NCI-H226 (cell line): ENCODE results near the gene DAP3.
A peak's percentile ranks its signal among the peaks of the same experiment; 100 is the strongest.
"Not testable (repeated sequence)": the region's sequence is repeated elsewhere in the genome, so short reads cannot be mapped to it uniquely, and the experiment has no call there.

Experiments used
- DNase-seq: peaks from one replicate; pipeline ENCODE4 v3.0.0-alpha.2; 2015

The DAP3 gene

DNA sequence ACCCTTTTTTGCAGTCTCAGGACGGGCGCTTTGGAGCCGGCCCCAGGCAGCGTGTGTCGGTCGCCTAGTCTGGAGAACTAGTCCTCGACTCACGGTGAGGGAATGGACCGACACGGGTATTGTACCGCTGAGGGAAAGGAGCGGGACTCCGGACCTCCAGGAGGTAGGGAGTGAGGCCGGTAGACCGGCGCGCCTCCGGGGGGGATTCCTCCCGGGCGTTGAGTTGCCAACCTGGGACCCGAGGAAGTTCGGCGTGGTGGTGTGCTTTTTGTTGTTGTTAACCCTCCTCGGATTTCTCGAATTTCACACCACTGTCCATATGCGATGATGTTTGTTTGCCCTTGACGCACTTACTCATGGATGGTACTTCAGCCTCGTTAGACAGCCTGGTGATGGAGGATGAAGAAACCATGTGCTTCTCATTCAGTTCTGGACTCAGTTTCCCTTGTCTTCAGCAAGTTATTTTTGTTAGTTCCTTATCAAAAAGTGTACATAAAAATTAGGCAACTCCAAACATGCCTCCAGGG, at the start of gene DAP3:
Gene DAP3 (plus strand): TSS at position 11 of the 527 bp plus-strand sequence. CDS start 20,689 bp downstream, outside the sequence.
- DNase-seq, result not testable (repeated sequence)

- DNase-seq, result no peak
Measured at GRCh38 chr1:155640367-155640766, 48.5 kb upstream of the DAP3 start.

DNA sequence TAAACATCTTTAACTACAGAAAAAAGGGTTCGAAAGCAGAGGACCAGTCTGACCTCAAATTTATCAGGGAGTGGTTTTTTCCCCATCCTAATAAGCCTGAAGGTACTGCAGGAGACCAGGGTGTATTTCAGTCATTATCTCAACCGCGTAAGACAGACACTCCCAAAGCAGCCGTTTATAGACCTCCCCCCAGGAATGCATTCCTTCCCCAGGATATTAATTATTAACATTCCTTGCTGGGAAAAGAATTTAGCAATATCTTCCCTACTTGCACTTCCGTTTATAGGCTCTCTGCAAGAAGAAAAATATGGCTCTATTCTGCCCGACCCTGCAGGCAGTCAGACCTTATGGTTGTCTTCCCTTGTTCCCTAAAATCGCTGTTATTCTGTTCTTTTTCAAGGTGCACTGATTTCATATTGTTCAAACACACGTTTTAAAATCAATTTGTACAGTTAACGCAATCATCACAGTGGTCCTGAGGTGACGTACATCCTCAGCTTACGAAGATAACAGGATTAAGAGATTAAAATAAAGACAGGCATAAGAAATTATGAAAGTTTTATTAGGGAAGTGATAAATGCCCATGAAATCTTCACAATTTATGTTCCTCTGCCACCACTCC, 46.2 kb upstream of the DAP3 start:
- not testable (repeated sequence) for DNase-seq

GRCh38 chr1:155643230-155643629, 45.7 kb upstream of the DAP3 start:
- no peak for DNase-seq

- DNase-seq, result no peak
Measured at GRCh38 chr1:155645034-155645598, 43.8 kb upstream of the DAP3 start.

GRCh38 chr1:155645648-155646047, 43.2 kb upstream of the DAP3 start:
- DNase-seq, result no peak

- DNase-seq, result no peak
Measured at GRCh38 chr1:155646307-155646706, 42.6 kb upstream of the DAP3 start.

DNA sequence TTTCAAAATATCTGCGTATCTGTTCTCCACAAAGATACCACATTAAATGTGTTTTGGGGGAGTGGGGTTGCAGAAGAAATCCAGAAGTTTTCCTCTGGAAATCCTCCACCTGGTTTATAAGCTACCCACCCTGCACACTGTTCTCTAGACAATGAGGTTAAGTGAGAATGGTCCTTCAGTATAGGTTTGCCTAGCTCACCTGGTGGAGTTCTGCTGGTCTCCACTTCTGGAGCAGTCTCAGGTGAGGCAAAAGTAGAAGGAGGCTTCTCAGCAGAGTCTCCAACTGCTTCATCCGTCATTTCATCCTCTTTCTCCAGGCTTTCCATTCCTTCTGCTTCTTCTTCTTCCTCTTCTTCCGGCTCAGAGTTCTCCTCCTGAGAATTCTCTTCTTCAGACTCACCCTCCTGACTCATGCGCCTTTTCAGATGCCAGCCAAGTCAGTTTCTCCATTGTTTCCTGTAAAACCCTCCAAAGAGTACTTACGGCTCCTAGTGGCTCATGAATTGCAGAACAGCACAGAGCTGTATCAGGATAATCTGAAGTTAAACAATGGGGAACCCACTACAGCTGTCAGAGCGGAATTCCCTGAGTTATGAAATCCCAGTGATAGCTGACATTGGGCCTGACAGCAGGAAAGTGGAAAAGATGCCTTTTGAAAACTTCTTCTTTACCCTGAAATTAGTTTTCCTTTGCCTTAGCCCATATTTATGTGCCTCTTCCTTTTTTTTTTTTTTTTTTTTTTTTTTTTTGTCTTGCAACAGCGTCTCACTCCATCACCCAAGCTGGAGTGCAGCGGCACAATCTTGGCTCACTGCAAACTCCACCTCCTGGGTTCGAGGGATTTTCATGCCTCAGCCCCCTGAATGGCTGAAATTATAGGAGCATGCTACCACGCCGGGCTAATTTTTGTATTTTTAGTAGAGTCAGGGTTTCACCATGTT, 40.4 kb upstream of the DAP3 start:
- peak; percentile 83 for DNase-seq

GRCh38 chr1:155649676-155650075, 39.2 kb upstream of the DAP3 start:
- no peak for DNase-seq

GRCh38 chr1:155650231-155650757, 38.6 kb upstream of the DAP3 start:
- no peak for DNase-seq

DNA sequence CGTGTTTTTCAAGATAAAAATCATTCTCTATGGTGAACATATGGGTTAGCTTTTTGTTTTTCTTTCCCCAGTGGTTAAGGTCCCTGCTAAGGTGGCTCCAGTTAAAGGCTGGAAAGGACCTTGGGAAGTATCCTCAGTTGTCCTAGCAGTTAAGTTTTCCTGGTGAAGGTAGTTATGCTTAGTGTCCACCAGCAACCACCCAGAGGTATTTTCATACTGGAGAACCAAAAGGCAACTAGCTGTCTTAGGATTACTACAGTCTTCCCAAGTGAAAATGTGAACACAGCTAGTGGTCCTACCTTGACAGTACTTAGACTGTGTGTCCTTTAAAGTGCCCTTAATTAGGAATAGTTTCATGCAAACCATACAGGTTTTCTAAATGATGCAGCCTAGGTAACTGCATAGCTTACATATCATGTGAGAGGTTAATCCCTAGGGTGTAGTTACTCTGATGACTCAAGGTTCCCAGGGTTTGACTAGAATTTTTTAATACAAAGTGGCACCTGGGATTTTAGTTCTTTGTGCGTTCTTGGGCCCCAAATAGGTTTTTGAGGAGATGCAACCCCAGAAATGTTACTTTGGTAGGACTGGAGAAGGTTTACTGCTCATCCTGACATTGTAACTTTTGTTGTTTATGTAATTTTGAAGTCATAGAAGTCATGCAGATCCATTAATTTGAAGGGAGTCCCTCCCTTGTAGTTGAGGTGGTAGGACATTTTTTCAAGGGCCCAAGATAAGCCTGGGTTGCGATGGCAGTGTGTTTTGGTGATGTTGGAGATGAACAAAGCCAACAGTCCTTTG, 36.8 kb upstream of the DAP3 start:
- no peak for DNase-seq

DNA sequence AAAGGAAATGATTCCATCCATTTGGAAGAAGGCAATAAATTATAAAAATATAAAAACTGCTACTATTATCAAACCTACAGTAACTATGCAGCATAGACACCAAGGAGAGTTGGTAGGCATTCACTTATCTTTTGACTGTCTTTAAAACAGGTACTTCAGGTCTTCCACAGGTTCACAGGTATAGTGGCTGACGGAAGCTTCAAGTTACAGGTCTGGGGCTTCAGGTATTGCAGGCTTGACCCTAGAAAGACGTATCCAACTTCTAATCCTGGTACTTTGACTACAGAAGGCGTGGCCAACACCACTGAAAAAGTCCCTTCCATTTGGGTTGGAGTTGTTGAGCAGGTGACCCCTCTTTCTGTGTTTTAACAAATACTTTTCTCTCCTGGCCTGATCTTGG, 35.9 kb upstream of the DAP3 start:
- no peak for DNase-seq

DNA sequence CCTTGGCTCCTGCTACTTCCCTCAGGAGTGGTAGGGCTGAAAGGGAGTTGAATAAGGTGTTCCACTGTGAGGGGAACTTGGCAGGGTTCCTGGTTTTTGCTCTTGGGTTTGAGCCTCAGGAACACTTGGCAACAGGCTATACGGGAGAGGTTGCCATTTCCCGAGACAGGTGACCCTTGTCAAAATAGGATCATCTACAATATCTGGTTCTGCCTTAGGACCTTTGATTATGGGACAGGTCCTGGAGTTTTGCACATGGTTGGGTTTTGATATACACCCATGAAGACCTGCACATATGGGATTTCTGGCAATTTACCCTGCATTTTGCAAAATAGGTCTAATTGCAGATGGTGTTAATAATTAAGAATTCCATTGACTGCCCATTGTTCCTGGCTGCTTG, 31.4 kb upstream of the DAP3 start:
- no peak for DNase-seq

GRCh38 chr1:155661239-155661638, 27.7 kb upstream of the DAP3 start:
- DNase-seq, result not testable (repeated sequence)

- DNase-seq, result no peak
Measured at GRCh38 chr1:155669233-155670162, 19.4 kb upstream of the DAP3 start.

DNA sequence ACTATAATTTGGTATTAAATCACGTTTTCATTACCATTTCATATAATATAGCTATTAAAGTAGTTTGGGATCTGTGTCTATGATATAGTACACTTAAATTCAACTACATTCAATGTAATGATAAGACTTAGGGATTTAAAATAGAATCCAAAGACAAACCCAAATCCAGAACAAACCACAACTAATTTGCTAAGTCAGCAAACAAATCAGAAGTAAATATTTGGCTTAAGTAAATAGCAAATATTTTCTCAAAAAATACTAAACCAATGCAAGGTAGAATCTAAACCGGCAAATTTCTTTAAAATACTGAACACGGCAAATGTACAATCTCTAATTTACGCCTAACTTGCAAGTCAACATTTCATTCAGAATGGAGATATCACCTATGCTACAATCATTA, 17.1 kb upstream of the DAP3 start:
- DNase-seq, result no peak

DNA sequence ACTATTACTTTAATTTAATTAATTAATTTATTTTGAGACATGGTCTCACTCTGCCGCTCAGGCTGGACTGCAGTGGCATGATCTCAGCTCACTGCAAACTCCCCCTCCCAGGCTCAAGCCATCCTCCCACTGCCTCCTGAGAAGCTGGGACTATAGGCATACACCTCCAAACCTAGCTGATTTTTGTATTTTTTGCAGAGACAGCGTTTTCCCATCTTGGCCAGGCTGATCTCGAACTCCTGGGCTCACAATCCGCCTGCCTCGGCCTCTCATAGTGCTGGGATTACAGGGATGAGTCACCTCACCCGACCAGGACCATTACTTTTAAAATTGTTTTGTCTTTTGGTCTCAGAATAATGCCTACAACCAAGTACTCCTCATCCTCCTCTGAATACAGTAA, 15.9 kb upstream of the DAP3 start:
- no peak for DNase-seq

- no peak for DNase-seq
Measured at GRCh38 chr1:155678027-155678426, 10.9 kb upstream of the DAP3 start.

GRCh38 chr1:155678992-155679391, 9.9 kb upstream of the DAP3 start:
- not testable (repeated sequence) for DNase-seq

GRCh38 chr1:155680531-155680930, 8.4 kb upstream of the DAP3 start:
- DNase-seq, result no peak

- DNase-seq, result no peak
Measured at GRCh38 chr1:155681776-155682175, 7.1 kb upstream of the DAP3 start.
